ENCODE results near the gene FHOD3.
A peak's percentile ranks its signal among the peaks of the same experiment; 100 is the strongest.

FHOD3 gene

GRCh38 chr18:36297417-36298125 lies at the start of gene FHOD3:
Gene FHOD3 (plus strand): TSS chr18:36297713. CDS start chr18:36297836, 123 bp downstream.
- DNase-seq, result peak in 1 of 2 experiments; percentile 68

GRCh38 chr18:36249392-36249791 lies 48.1 kb upstream of the FHOD3 start:
- peak; percentile 82 to 84 for DNase-seq

GRCh38 chr18:36250827-36251226 lies 46.7 kb upstream of the FHOD3 start:
- DNase-seq, result no peak

GRCh38 chr18:36255072-36255698 lies 42.3 kb upstream of the FHOD3 start:
- no peak for DNase-seq

DNA sequence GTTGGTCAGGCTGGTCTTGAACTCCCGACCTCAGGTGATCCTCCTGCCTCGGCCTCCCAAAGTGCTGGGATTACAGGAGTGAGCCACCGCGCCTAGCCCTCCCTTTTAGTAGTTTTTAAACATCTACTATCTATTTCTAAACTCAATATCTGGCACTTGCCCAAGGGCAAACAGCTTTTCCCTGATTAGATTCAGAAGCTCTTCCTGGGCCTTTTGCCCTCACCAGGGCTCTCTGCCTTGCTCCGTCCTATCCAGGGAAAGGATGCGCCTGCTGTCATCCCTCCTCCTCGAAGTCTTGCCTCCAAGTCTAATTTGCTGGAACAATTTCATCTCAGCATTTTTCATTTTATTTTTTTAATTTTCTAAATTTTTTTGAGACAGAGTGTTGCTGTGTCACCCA lies 41.4 kb upstream of the FHOD3 start:
- no peak for DNase-seq

DNA sequence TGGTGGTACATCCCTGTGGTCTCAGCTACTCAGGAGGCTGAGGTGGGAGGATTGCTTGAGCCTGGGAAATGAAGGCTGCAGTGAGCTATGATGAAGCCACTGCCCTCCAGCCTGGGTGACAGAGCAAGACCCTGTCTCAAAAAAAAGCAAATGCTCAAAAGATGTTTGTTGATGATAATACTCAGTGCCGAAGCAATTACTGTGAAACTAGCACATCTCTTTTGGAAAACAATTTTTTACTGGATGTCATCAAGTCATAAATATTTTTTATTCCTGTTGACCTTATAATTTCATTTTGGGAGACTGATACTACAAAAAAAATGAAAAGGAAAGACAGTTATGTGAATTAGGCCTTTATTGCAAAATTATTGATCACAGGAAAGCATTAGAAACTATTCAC lies 34.5 kb upstream of the FHOD3 start:
- no peak for DNase-seq

DNA sequence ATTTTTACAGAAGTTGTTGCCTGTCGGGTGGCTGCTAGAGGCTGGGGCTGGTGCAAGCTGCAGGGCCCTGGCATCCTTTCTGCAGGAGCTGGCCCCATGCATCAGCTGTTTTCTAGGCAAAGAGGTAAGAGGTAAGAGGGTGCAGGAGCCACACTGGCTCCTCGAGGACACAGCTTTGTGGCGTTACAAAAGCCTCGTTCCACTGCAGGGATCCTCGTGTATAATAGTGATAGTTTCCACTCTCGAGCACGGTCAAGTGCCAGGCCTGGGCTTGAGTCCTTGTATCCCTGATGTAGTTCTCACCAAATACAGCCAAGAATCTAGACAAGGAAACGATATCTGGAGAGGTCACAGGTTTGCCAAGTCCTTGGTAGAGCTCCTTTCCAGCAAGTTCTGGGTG lies 33.2 kb upstream of the FHOD3 start:
- no peak for DNase-seq

GRCh38 chr18:36265015-36265414 lies 32.5 kb upstream of the FHOD3 start:
- no peak for DNase-seq

GRCh38 chr18:36269157-36269556 lies 28.4 kb upstream of the FHOD3 start:
- no peak for DNase-seq

DNA sequence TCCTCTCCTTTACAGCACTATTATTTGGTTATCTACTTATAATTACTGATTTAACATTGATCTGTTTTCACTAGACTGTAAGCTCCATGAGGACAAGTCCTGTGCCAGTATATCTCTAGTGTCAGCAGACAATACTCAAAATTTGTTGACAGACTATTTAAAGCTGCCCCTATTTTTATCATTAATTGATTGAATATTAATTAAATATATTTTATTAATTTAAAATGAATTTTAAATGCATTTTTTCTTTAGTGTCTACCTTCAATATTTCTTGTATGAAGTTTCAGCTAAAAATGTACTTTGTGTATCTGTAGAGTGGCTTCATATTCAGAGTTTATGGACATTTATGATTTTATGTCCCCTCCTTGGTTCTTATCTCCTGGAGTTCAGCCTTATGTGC lies 26.4 kb upstream of the FHOD3 start:
- no peak for DNase-seq

DNA sequence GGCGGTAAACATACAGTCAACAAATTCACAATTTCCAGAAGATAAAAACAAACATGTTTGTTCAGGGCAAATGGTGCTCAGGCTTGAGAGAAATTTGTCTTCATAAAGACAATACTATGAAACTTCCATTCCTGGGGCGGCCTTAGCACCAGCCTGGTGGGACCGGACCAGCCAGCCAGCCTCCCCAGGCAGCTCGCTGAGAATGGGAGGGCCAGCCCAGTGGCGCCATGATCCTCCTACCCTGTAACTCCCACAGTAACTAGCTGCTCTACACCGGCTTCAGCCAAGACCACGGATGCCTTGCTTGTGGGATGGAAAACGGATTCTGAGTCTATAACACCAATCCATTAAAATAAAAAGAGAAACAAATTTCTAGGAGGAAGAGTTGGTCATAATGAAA lies 24.2 kb upstream of the FHOD3 start:
- DNase-seq, result no peak

DNA sequence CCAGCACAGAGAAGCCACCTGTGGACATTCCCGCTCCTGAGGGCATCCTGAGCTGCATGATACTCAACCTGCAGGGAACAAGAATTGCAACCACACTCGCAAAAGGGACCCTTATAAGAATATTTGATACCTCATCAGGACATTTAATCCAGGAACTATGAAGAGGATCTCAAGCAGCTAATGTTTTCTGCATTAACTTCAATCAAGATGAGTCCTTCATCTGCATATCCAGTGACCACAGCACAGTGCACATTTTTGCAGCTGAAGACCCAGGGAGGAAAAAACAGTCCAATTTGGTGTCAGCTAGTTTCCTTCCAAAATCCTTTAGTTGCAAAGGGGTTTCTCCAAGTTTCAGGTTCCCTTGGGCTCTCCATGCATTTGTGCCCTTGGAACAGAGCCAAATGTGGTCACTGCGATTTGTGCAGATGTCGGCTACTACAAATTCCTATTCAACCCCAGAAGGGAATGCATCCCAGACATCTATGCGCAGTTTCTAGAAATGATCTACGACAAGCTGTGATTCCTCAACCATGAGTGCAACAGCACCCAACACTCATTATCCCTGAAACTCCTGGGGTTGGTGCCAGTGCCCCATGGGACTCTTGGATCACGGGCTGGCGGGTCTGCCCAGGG lies 23.3 kb upstream of the FHOD3 start:
- DNase-seq, result no peak

DNA sequence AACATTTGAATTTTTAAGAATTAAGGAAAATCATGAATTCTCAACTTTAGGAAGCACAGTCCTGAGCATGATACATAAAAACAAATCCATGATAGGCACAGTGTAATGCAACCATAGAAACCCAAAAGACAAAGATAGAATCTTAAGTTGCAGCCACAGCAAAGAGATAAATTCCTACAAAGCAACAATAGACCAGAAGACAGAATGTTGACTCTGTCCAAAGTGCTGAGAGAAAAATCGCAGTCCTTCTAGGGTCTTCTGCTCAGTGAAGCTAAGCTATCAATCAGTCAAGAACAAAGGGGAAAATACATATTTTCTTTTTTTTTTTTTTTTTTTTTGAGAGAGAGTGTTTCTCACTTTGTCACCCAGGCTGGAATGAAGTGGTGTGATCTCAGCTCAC lies 22.0 kb upstream of the FHOD3 start:
- DNase-seq, result no peak

DNA sequence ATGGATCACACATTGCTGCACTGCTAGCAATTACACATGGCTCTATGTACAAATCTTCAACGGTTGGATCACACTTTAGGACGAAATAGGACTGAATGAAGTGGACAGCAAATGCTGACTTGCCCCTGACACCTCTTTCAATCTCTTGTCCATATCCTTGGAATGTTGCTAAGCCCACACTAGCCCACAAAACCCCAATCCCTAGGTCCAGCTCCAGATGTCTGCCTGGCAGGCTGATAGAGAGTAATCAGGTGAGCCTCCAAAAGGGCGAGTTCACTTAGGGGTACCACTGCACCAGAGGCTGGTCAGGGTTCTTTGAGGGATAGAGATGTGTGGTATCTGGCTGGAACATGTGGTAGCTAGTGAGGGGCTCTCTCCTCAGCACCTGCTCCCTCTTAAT lies 18.5 kb upstream of the FHOD3 start:
- DNase-seq, result no peak

DNA sequence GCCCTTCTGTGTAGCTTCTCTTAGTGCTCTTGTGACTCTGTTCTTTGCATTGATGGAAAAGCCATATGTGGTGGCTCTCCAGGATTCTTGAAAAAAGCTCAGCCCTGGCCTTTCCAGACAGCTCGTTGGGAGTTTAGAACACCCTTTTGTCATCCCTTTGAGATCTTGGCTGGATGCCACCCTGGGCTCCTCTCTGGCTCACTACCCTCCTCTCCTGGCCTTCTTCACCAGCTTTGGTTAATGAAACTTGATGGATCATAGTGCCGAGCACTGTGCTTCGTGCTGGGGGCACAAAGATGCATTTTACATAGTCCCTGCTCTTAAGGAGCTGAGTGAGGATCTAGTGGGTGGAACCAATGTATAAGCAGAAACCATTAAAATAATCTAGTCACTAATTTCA lies 15.6 kb upstream of the FHOD3 start:
- peak in 1 of 2 experiments; percentile 7 for DNase-seq

DNA sequence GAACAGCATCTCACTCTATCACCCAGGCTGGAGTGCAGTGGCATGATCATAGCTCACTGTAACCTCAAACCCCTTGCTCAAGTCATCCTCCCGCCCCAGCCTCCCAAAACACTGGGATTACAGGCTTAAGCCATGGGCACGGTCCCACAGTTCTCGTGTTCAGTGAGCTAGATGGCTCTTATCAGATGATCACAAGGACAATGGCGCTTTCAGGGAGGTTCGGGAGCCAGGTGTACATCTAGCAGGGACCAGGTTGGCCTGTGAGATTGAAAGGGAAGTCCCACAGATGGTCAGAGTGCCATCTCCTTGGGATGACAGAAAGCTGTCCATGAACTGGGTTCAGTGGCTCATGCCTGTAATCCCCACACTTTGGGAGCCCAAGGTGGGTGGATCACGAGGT lies 14.1 kb upstream of the FHOD3 start:
- DNase-seq, result no peak

- no peak for DNase-seq
Measured at GRCh38 chr18:36284268-36284667, 13.2 kb upstream of the FHOD3 start.

DNA sequence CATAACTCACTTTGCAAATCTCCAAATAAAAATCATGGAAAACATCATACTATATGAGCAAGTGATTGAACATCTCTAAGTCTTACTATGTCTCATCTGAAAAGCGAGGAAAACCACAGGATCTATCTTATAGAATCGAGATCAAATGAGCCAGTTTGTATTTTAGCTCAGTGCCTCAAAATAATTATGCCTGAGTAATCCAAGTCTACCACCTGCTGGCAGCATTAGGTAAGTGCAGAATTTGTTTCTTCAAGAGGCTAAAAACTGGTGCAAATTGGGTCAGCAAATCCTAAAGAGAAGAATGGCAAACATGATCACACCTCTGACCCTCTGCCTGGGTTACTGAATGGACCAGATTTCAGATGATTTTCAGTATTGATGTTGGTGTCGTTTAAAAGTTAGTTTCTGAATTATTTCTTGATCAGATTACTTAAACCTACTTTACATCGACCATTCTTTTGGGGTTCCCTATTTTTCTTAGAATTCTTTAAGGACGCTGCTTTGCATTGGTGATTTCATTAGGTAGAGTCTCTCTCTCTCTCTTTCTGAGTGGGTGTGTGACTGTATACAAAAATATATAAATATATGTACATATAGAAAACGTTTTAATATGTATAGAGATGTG lies 12.7 kb upstream of the FHOD3 start:
- DNase-seq, result peak; percentile 61 to 72

- no peak for DNase-seq
Measured at GRCh38 chr18:36287653-36288052, 9.9 kb upstream of the FHOD3 start.

DNA sequence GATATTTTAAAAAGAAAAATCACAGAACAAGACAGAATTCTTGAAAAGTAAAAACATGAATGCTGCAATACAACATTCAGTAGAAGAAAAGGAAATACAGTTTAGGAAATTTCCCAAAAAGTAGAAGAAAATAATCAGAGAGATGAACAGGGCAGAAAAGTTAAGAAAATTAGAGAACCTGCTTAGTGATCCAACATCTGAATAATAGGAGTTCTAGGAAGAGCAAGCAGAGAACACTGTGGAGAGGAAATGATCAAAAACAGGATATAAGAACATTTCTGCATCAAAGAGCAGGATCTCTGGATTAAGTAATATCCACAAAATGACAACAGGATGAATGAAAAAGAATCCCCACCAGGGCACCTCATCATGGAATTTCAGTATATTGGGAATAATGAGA lies 8.8 kb upstream of the FHOD3 start:
- no peak for DNase-seq

- no peak for DNase-seq
Measured at GRCh38 chr18:36294031-36294430, 3.5 kb upstream of the FHOD3 start.

DNA sequence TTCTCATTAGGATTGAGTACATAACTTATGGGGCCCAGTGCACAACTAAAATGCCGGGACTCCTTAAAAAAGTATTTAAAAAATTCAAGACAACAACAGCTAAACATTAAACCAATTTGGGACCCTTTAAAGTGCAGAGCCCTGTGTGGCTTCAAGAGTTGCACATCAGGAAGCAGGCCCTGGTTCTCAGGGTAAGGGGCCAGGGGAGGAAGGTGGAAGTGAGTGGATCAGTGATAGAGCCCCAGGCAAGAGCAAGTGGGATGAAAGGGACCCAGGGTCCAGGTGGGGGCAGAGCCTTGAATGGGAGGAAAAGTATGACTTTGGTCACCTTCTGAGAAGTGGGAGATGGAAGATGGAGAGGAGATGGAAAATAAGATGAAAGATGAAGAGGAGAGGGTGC lies 2.3 kb upstream of the FHOD3 start:
- no peak for DNase-seq

DNA sequence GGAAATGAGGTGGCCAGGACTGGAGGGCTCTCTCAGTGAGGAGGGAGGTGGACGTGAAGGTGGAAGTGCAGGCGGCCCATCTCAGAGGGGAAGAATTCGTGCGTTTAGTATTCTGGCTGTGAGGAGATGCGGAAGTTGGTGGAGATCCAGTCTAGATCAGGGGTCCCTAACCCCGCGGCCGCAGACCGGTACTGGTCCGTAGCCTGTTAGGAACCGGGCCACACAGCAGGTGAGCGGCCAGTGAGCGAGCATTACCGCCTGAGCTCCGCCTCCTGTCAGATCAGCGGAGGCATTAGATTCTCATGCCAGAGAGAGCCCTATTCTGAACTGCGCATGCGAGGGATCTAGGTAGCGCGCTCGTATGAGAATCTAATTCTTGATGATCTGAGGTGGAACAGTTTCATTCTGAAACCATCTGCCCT lies 1.6 kb upstream of the FHOD3 start:
- DNase-seq, result peak in 1 of 2 experiments; percentile 54

Measured in NCI-H526 (cell line).